ENCODE results near the gene MGAT5.

The MGAT5 gene

GRCh38 chr2:134398300-134398699 is 144.4 kb downstream of the MGAT5 start:
- TF ChIP-seq, protein P1, sequence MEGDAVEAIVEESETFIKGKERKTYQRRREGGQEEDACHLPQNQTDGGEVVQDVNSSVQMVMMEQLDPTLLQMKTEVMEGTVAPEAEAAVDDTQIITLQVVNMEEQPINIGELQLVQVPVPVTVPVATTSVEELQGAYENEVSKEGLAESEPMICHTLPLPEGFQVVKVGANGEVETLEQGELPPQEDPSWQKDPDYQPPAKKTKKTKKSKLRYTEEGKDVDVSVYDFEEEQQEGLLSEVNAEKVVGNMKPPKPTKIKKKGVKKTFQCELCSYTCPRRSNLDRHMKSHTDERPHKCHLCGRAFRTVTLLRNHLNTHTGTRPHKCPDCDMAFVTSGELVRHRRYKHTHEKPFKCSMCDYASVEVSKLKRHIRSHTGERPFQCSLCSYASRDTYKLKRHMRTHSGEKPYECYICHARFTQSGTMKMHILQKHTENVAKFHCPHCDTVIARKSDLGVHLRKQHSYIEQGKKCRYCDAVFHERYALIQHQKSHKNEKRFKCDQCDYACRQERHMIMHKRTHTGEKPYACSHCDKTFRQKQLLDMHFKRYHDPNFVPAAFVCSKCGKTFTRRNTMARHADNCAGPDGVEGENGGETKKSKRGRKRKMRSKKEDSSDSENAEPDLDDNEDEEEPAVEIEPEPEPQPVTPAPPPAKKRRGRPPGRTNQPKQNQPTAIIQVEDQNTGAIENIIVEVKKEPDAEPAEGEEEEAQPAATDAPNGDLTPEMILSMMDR (conservative IDR thresholded peaks at IDR 0.05; ENCODE audit: low read depth, low read length): no peak
- no peaks in the 10 kb centered on the region for H4K20me1 ChIP-seq (ENCODE audit: insufficient read depth)
- H3K4me2 ChIP-seq: no peak overlapping the region
- H3K27me3 ChIP-seq (ENCODE audit: insufficient read depth, low read depth): no peaks in the 10 kb centered on the region
- no peak overlapping the region for H3K27ac ChIP-seq
- H3K4me3 ChIP-seq (IDR thresholded peaks at IDR 0.05; ENCODE audit: insufficient read depth, low read depth, low read length): no peak overlapping the region
- H3K79me2 ChIP-seq (ENCODE audit: insufficient read depth, low read depth): no peaks in the 10 kb centered on the region
- no peaks in the 10 kb centered on the region for H3K36me3 ChIP-seq (ENCODE audit: insufficient read depth)
- H3K9ac ChIP-seq: no peak overlapping the region
- peaks cover 18% of the 10 kb centered on the region for H3K4me1 ChIP-seq (ENCODE audit: low read depth, poor library complexity, severe bottlenecking)
- no peak overlapping the region for H2AFZ ChIP-seq (ENCODE audit: low read depth)

DNA sequence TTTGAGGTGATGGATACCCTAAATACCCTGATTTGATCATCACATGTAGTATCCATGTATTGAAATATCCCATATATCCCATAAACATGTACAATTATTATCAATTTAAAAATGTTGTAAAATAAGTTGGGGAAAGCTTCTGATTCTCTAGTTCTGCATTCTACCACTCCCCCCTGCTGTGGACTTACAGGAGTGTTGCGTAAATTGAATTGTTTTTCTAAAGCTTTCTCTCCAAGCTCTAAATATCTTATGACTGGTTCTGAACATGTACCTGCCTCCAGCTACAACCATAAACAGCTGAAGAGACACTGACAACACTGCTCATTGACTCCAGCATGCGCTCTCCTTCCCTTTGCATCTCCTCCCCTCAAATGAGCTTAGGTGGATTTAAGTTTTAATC is 145.2 kb downstream of the MGAT5 start:
- no peaks in the 10 kb centered on the region for H3K27me3 ChIP-seq (ENCODE audit: insufficient read depth, low read depth)
- no peak overlapping the region for H3K4me3 ChIP-seq (IDR thresholded peaks at IDR 0.05; ENCODE audit: insufficient read depth, low read depth, low read length)
- TF ChIP-seq, protein P1 (conservative IDR thresholded peaks at IDR 0.05; ENCODE audit: low read depth, low read length): no peak
- H3K4me1 ChIP-seq (ENCODE audit: low read depth, poor library complexity, severe bottlenecking): peaks cover 17% of the 10 kb centered on the region
- H4K20me1 ChIP-seq (ENCODE audit: insufficient read depth): no peaks in the 10 kb centered on the region
- no peak overlapping the region for H3K4me2 ChIP-seq
- no peaks in the 10 kb centered on the region for H3K79me2 ChIP-seq (ENCODE audit: insufficient read depth, low read depth)
- no peak overlapping the region for H3K9ac ChIP-seq
- no peak overlapping the region for H3K27ac ChIP-seq
- no peak overlapping the region for H2AFZ ChIP-seq (ENCODE audit: low read depth)
- no peaks in the 10 kb centered on the region for H3K36me3 ChIP-seq (ENCODE audit: insufficient read depth)

- no peak overlapping the region for H2AFZ ChIP-seq (ENCODE audit: low read depth)
- H3K27me3 ChIP-seq (ENCODE audit: insufficient read depth, low read depth): no peaks in the 10 kb centered on the region
- TF ChIP-seq, protein P1 (conservative IDR thresholded peaks at IDR 0.05; ENCODE audit: low read depth, low read length): no peak
- H4K20me1 ChIP-seq (ENCODE audit: insufficient read depth): no peaks in the 10 kb centered on the region
- H3K9ac ChIP-seq: no peak overlapping the region
- H3K36me3 ChIP-seq (ENCODE audit: insufficient read depth): no peaks in the 10 kb centered on the region
- no peak overlapping the region for H3K4me3 ChIP-seq (IDR thresholded peaks at IDR 0.05; ENCODE audit: insufficient read depth, low read depth, low read length)
- H3K4me1 ChIP-seq (ENCODE audit: low read depth, poor library complexity, severe bottlenecking): peaks cover 23% of the 10 kb centered on the region
- no peaks in the 10 kb centered on the region for H3K79me2 ChIP-seq (ENCODE audit: insufficient read depth, low read depth)
- no peak overlapping the region for H3K4me2 ChIP-seq
- H3K27ac ChIP-seq: no peak overlapping the region
Measured at GRCh38 chr2:134401081-134401497, 147.2 kb downstream of the MGAT5 start.

GRCh38 chr2:134401789-134402188 is 147.9 kb downstream of the MGAT5 start:
- Histone ChIP-seq H3K9ac (no peak overlapping the region), H3K36me3 (ENCODE audit: insufficient read depth) (no peaks in the 10 kb centered on the region), H3K79me2 (ENCODE audit: insufficient read depth, low read depth) (no peaks in the 10 kb centered on the region), H3K4me3 (IDR thresholded peaks at IDR 0.05; ENCODE audit: insufficient read depth, low read depth, low read length) (no peak overlapping the region), H3K27me3 (ENCODE audit: insufficient read depth, low read depth) (no peaks in the 10 kb centered on the region), H4K20me1 (ENCODE audit: insufficient read depth) (no peaks in the 10 kb centered on the region), H3K4me2 (no peak overlapping the region), H2AFZ (ENCODE audit: low read depth) (no peak overlapping the region), H3K4me1 (ENCODE audit: low read depth, poor library complexity, severe bottlenecking) (peaks cover 30% of the 10 kb centered on the region), H3K27ac (no peak overlapping the region)
- TF ChIP-seq, protein P1 (conservative IDR thresholded peaks at IDR 0.05; ENCODE audit: low read depth, low read length): no peak
